ENCODE results near the gene RAE1.

The RAE1 gene

GRCh38 chr20:57372157-57372556, 21.1 kb downstream of the RAE1 start:
- no peak for DNase-seq (ENCODE audit: low read depth)

- no peak for DNase-seq (ENCODE audit: low read depth)
Measured at GRCh38 chr20:57372581-57373350, 21.7 kb downstream of the RAE1 start.

GRCh38 chr20:57374343-57374930, 23.4 kb downstream of the RAE1 start:
- no peak for DNase-seq (ENCODE audit: low read depth)

GRCh38 chr20:57374931-57375651, 24.0 kb downstream of the RAE1 start:
- no peak for DNase-seq (ENCODE audit: low read depth)

- DNase-seq (ENCODE audit: low read depth), result no peak
Measured at GRCh38 chr20:57375652-57376230, 24.7 kb downstream of the RAE1 start.

- no peak for DNase-seq (ENCODE audit: low read depth)
Measured at GRCh38 chr20:57377350-57377749, 26.3 kb downstream of the RAE1 start.

- no peak for DNase-seq (ENCODE audit: low read depth)
Measured at GRCh38 chr20:57378107-57378506, 27.1 kb downstream of the RAE1 start.

GRCh38 chr20:57378646-57379262, 27.7 kb downstream of the RAE1 start:
- no peak for DNase-seq (ENCODE audit: low read depth)

GRCh38 chr20:57379263-57379647, 28.2 kb downstream of the RAE1 start:
- no peak for DNase-seq (ENCODE audit: low read depth)

GRCh38 chr20:57380081-57380750, 29.2 kb downstream of the RAE1 start:
- DNase-seq (ENCODE audit: low read depth), result no peak

- DNase-seq (ENCODE audit: low read depth), result peak; percentile 76
Measured at GRCh38 chr20:57381596-57382503, 30.8 kb downstream of the RAE1 start.

- no peak for DNase-seq (ENCODE audit: low read depth)
Measured at GRCh38 chr20:57382516-57382915, 31.5 kb downstream of the RAE1 start.

- DNase-seq (ENCODE audit: low read depth), result no peak
Measured at GRCh38 chr20:57383447-57384347, 32.6 kb downstream of the RAE1 start.

GRCh38 chr20:57384486-57384885, 33.4 kb downstream of the RAE1 start:
- DNase-seq (ENCODE audit: low read depth), result no peak

GRCh38 chr20:57384953-57385761, 34.1 kb downstream of the RAE1 start:
- no peak for DNase-seq (ENCODE audit: low read depth)

GRCh38 chr20:57385940-57386339, 34.9 kb downstream of the RAE1 start:
- no peak for DNase-seq (ENCODE audit: low read depth)

- DNase-seq (ENCODE audit: low read depth), result no peak
Measured at GRCh38 chr20:57386762-57387161, 35.7 kb downstream of the RAE1 start.

- DNase-seq (ENCODE audit: low read depth), result no peak
Measured at GRCh38 chr20:57387463-57387862, 36.4 kb downstream of the RAE1 start.

GRCh38 chr20:57387945-57388371, 36.9 kb downstream of the RAE1 start:
- DNase-seq (ENCODE audit: low read depth), result no peak
